HAP-1 (cell line): Measurements from ENCODE around the gene SLC6A13.
"Not testable (repeated sequence)": the region's sequence is repeated elsewhere in the genome, so short reads cannot be mapped to it uniquely, and the experiment has no call there.

ENCODE experiments used
- DNase-seq, 2 experiments: peaks; one replicate each; pipeline ENCODE4 v3.0.0-alpha.2; 2016 to 2020; ENCODE audit warnings: low spot score in 2 of 2
- H3K27me3 ChIP-seq: fragments of 250-450 bp; sonication (Bioruptor Pico); 2 replicates; pipeline ENCODE4 v1.5.1; 2020; ENCODE audit warnings: low read depth, mild to moderate bottlenecking, moderate library complexity
- H3K36me3 ChIP-seq: fragments of 250-450 bp; sonication (Bioruptor Pico); replicated peaks from 2 replicates; pipeline ENCODE4 v1.5.1; 2020; ENCODE audit warnings: mild to moderate bottlenecking
- H3K4me1 ChIP-seq: fragments of 250-450 bp; sonication (Bioruptor Pico); 2 replicates; pipeline ENCODE4 v1.5.1; 2020; ENCODE audit warnings: mild to moderate bottlenecking
- H3K4me3 ChIP-seq: fragments of 250-450 bp; sonication (Bioruptor Pico); 2 replicates; pipeline ENCODE4 v1.5.1; 2020; ENCODE audit warnings: mild to moderate bottlenecking, moderate library complexity
- H3K9me3 ChIP-seq: fragments of 250-450 bp; sonication (Bioruptor Pico); 2 replicates; pipeline ENCODE4 v1.5.1; 2020; ENCODE audit warnings: mild to moderate bottlenecking, moderate library complexity
- in situ Hi-C: fragments of 300-500 bp; cut with MboI; formaldehyde crosslinking; loops from 3 replicates; pipeline ENCODE4 v1.14.3; 2020; ENCODE audit warnings: low sequenced_read_pairs, inconsistent platforms, mixed read lengths

The SLC6A13 gene

GRCh38 chr12:224330-224729 is 38.3 kb downstream of the SLC6A13 start:
- no peaks in the 10 kb centered on the region for H3K9me3 ChIP-seq
- H3K27me3 ChIP-seq: peaks cover 1% of the 10 kb centered on the region; the same call in 1 of the 2 replicates
- no peaks in the 10 kb centered on the region for H3K36me3 ChIP-seq
- H3K4me1 ChIP-seq: no peaks in the 10 kb centered on the region
- no peak for DNase-seq
- in situ Hi-C loops: no loop called here
- H3K4me3 ChIP-seq: no peak overlapping the region

- H3K9me3 ChIP-seq: no peaks in the 10 kb centered on the region
These were observed 38.8 kb downstream of the SLC6A13 start for GRCh38 chr12:223841-224240.

DNA sequence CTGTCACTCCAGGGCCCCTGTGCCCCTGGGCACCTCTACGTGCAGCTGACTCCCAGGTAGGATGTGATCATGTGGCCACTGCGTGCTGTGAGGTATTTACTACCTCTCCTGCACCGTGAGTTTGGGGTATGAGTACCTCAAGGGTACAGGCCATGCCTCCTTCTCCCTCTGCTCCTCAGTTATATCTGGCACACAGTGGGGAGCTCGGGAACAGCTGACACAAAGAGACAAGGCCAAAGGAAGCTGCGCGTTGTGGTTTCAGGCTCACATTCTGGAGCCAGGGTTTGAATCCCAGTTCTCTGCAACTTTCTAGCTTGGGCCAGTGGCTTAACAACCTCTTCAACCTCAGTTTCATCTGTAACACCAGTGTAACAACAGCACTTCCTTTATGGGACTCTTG is 40.9 kb downstream of the SLC6A13 start:
- H3K4me3 ChIP-seq: no peak overlapping the region
- H3K36me3 ChIP-seq: no peaks in the 10 kb centered on the region
- no peaks in the 10 kb centered on the region for H3K27me3 ChIP-seq
- no peak for DNase-seq
- H3K4me1 ChIP-seq: no peaks in the 10 kb centered on the region
- no peaks in the 10 kb centered on the region for H3K9me3 ChIP-seq
- in situ Hi-C loops: no loop called here

More at GRCh38 chr12:223841-224240, 38.8 kb downstream of the SLC6A13 start:
- Histone ChIP-seq H3K4me3 (no peak overlapping the region), H3K4me1 (no peaks in the 10 kb centered on the region), H3K27me3 (no peaks in the 10 kb centered on the region; the same call in 1 of the 2 replicates), H3K36me3 (no peaks in the 10 kb centered on the region)
- in situ Hi-C loops: no loop called here
- no peak for DNase-seq

DNA sequence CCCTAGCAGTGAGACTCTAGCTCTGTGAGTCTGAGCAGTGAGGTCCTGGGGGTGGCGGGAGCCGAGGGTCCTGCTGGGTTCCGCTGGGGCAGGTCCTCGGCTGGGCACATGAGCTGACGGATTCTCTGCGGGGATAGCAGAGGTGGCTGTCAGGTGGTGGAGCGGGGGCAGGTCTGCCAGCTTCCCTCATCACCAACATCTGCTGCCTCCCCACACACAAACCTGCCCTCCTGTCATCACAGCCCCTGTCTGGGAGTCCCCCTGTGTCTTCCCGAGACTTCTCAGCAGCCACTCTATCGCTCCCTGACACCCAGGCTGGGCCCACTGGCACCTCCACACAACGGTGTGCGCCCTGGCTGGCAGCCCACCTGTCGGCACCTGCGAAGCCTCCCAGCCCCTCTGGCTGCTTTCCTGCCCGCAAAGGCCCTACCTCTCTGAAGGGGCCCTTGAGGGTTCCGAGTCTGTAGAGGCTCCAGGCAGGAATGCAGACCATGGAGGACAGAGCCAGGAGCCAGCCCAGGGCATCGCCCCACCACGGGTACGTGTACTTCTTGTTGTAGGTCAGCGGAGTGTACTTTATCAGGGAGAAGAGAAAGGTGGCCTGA is 41.6 kb downstream of the SLC6A13 start:
- in situ Hi-C loops: no loop called here
- Histone ChIP-seq H3K27me3 (no peaks in the 10 kb centered on the region), H3K4me3 (no peak overlapping the region), H3K4me1 (no peaks in the 10 kb centered on the region), H3K36me3 (no peaks in the 10 kb centered on the region), H3K9me3 (no peaks in the 10 kb centered on the region)
- DNase-seq: no peak

DNA sequence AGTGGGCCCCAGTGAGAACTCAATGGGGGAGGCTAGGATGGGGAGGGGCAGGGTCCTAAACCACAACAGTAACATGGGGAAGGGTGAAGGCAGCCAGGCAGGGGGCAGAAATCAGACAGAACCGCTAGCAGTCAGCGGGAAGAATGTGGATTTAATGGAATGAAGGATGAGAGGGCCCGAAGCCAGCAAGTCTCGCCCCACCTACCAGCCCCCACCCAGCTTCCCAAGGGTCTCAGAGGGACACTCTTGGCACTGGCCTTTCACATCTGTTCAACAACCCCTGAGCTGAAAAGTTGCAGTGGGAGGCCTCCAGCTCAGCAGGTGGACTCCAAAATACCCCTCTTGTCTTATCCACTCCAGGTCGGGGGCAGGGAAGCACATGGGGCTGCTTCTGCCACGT is 42.1 kb downstream of the SLC6A13 start:
- H3K4me1 ChIP-seq: no peaks in the 10 kb centered on the region
- H3K36me3 ChIP-seq: no peaks in the 10 kb centered on the region
- no peak for DNase-seq
- in situ Hi-C loops: no loop called here
- no peak overlapping the region for H3K4me3 ChIP-seq
- H3K27me3 ChIP-seq: peaks cover 1% of the 10 kb centered on the region; the same call in 1 of the 2 replicates
- no peaks in the 10 kb centered on the region for H3K9me3 ChIP-seq

DNA sequence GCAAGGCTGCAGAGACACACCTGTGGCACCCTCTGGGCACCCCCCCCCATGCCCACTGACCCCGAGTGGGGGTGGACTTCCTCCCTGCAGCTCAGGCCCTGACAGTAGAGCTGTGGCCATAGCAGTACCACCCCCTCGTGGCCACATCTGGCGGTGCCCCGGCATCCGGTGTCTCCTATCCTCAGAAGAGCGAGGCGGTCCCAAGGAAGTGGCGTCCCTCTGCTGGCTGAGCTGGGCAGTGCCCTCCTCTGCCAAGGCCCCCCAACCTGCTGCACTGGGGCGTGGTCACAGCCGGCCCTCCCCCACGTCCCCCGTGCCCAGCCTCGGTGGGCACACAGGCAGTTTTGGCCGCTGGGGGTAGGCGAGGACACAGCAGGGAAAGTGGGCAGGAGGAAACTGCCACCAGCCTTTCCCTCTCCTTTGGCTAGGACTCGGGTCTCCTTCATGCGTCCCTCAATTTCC is 42.7 kb downstream of the SLC6A13 start:
- no peaks in the 10 kb centered on the region for H3K36me3 ChIP-seq

DNA sequence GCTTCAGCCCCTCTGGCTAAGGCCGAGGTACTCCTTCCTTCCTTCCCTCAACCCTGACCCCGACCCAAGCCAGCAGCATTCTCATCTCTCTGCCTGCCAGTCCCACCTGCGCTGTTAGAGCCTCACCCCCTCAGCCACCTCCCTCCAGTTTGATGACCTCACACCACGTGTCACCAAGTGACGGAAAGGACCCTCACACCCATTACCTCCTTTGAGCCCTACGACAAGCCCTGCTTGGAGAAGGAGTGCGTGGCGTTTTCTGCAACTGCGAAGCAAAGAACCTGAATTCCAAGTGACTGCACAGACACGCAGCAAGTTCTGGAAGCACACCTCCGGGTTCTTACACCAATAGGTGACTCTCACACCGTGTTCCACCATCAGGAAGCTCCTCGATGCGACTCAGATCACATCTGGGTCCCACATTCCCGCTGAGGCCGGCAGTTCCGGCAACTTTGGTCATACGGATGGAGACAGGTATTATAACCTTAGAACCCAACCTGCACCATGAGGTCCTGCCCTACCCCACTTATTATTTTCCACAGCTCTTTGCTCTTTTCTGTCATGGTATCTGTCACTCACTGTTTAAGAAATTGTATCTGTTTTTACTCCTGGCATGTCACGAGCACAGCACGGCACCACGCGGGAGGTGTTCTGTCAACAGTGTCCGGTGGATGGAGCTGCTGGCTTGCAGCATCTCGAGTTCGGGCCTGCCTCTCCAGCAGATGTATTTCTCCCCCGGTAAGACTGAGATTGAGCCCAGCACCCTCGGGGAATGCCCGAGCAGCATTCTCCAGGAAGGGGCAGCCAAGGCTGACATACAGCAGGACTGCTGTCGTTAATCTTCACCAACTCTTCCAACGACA is 43.7 kb downstream of the SLC6A13 start:
- in situ Hi-C loops: no loop called here
- no peaks in the 10 kb centered on the region for H3K4me1 ChIP-seq
- DNase-seq: no peak
- H3K9me3 ChIP-seq: no peaks in the 10 kb centered on the region
- no peaks in the 10 kb centered on the region for H3K36me3 ChIP-seq
- H3K27me3 ChIP-seq: peaks cover 4% of the 10 kb centered on the region; the same call in 1 of the 2 replicates
- H3K4me3 ChIP-seq: no peak overlapping the region

More for the DNA sequence above, 42.7 kb downstream of the SLC6A13 start:
- peak; percentile 60 to 88 for DNase-seq
- Histone ChIP-seq H3K9me3 (no peaks in the 10 kb centered on the region), H3K4me3 (no peak overlapping the region), H3K27me3 (peaks cover 4% of the 10 kb centered on the region; the same call in 1 of the 2 replicates), H3K4me1 (no peaks in the 10 kb centered on the region)
- in situ Hi-C loops: no loop called here

GRCh38 chr12:218221-218620 is 44.4 kb downstream of the SLC6A13 start:
- no peak for DNase-seq
- Histone ChIP-seq H3K27me3 (peaks cover 8% of the 10 kb centered on the region), H3K9me3 (no peaks in the 10 kb centered on the region), H3K4me3 (no peak overlapping the region), H3K4me1 (no peaks in the 10 kb centered on the region), H3K36me3 (no peaks in the 10 kb centered on the region)
- in situ Hi-C loops: no loop called here

GRCh38 chr12:217029-217428 is 45.6 kb downstream of the SLC6A13 start:
- DNase-seq, H3K9me3 ChIP-seq, H3K4me1 ChIP-seq, H3K36me3 ChIP-seq, in situ Hi-C loops, H3K4me3 ChIP-seq: not testable (repeated sequence)
- H3K27me3 ChIP-seq: peaks cover 12% of the 10 kb centered on the region

GRCh38 chr12:215116-215515 is 47.5 kb downstream of the SLC6A13 start:
- Histone ChIP-seq H3K9me3 (no peaks in the 10 kb centered on the region), H3K4me3 (no peak overlapping the region), H3K36me3 (no peaks in the 10 kb centered on the region), H3K27me3 (peaks cover 12% of the 10 kb centered on the region), H3K4me1 (no peaks in the 10 kb centered on the region)
- no peak for DNase-seq
- in situ Hi-C loops: no loop called here

- Histone ChIP-seq H3K27me3 (peaks cover 12% of the 10 kb centered on the region), H3K9me3 (no peaks in the 10 kb centered on the region), H3K36me3 (no peaks in the 10 kb centered on the region), H3K4me3 (no peak within 1 kb of the TSS), H3K4me1 (no peaks in the 10 kb centered on the region)
- in situ Hi-C loops: no loop called here
- no peak for DNase-seq
These were observed 48.5 kb downstream of the SLC6A13 start, which contains the start of gene SLC6A12 for GRCh38 chr12:214003-214741. SLC6A12 (minus strand) TSS chr12:214157; CDS start chr12:209986, 4,171 bp downstream.

GRCh38 chr12:213527-213932 is 49.1 kb downstream of the SLC6A13 start:
- H3K4me3 ChIP-seq: no peak overlapping the region
- no peaks in the 10 kb centered on the region for H3K9me3 ChIP-seq
- no peaks in the 10 kb centered on the region for H3K36me3 ChIP-seq
- no peak for DNase-seq
- H3K27me3 ChIP-seq: peaks cover 12% of the 10 kb centered on the region
- H3K4me1 ChIP-seq: no peaks in the 10 kb centered on the region
- in situ Hi-C loops: no loop called here

- in situ Hi-C loops: no loop called here
- Histone ChIP-seq H3K9me3 (no peaks in the 10 kb centered on the region), H3K4me1 (no peaks in the 10 kb centered on the region), H3K36me3 (no peaks in the 10 kb centered on the region), H3K27me3 (peaks cover 12% of the 10 kb centered on the region), H3K4me3 (no peak overlapping the region)
- no peak for DNase-seq
These were observed 49.7 kb downstream of the SLC6A13 start for GRCh38 chr12:212715-213526.
